HG02571 (cell line): ENCODE measurements around the gene TMEM238L.

Experiments
- ATAC-seq: cut with Tn5 transposase; IDR thresholded peaks from one replicate; pipeline ENCODE4 v1.9.1; 2021; ENCODE audit warnings: mild to moderate bottlenecking, moderate library complexity; ENCODE audit not compliant: unreplicated experiment

Gene TMEM238L

DNA sequence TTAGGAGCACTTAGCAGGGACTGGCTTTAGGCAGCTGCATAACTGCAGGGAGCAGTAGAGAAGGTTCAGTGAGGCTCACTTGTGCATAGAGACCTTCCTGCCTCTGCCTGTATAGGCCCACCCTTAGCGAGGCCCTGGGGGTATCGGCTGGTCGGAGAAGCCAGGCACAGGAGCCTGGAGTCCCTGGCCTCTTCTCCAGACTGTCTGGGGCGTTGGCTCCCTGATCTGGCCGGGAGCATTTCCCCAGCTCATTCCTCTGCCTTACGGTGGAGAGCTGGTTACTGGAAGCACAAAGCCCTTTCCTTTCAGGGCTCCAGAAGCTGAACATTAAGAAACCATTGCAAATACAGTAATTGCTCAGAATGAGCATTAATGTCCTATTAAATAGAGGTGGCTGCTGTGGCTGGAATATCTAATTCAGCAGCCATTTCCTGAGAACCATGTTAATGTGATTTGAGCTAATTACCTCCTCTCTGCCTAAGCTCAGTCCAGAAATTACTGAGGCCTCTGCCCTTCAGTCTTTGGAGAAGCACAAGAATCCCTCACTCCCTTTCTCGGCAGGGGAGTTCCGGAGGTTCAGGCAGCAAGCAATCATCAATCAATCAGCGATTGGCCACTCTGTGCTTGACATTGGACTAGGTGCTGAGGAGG lies 55.2 kb downstream of the TMEM238L start:
- ATAC-seq: no peak

DNA sequence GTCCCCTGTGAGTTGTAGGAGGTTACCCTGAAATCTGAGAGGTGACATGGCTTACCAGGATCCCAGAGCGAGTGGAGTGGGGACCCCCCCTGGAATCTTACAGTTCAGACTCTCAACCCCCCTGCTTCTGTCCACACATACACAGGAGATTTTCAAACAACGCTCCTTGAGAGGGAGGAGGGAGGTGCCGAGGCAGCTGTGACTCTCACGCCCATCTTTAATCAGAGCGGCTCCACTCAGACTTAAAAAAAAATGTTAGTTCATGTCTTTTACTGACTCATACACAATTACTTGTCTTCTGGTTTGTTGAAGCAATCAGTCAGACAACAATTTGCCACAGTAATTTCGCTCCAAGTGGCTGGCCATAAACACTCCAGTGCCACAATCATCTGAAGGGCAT lies 58.7 kb downstream of the TMEM238L start:
- ATAC-seq: no peak
